Heart right ventricle (tissue), 16 donors: ENCODE measurements around the gene FSTL5. TPM values are rescaled to one million over a fixed set of nuclear protein-coding genes. Genes with fewer than 3 reads are reported as not detected.

ENCODE experiments used
- ATAC-seq, 8 donors: fragments of 200-7000 bp; cut with Tn5 transposase; one replicate each; pipeline ENCODE4 v1.9.1; 2020; ENCODE audit warnings: mild to moderate bottlenecking in 8 of 8, moderate library complexity in 8 of 8, moderate number of reproducible peaks in 1 of 8
- DNase-seq, 2 donors: peaks; one replicate each; pipeline ENCODE4 v3.0.0-alpha.2; 2020
- H3K27ac ChIP-seq, 10 donors: fragments of 200-600 bp; sonication (generic) in 2 of 10; one replicate each; pipeline versions ENCODE4 v1.5.0 to v1.8.0; 2020 to 2022; ENCODE audit warnings: mild to moderate bottlenecking in 3 of 10
- H3K27me3 ChIP-seq, 7 donors: fragments of 200-600 bp; one replicate each; pipeline ENCODE4 v1.8.0; 2021 to 2022; ENCODE audit warnings: mild to moderate bottlenecking in 2 of 7
- H3K36me3 ChIP-seq, 9 donors: fragments of 200-600 bp; sonication (generic) in 1 of 9; one replicate each; pipeline versions ENCODE4 v1.5.0 to v1.8.0; 2020 to 2022; ENCODE audit warnings: mild to moderate bottlenecking in 2 of 9
- H3K4me1 ChIP-seq, 9 donors: fragments of 200-600 bp; sonication (generic) in 1 of 9; one replicate each; pipeline versions ENCODE4 v1.5.0 to v1.8.0; 2020 to 2022; ENCODE audit warnings: mild to moderate bottlenecking in 4 of 9
- H3K4me3 ChIP-seq, 10 donors: fragments of 200-600 bp; sonication (generic) in 2 of 10; one replicate each; pipeline versions ENCODE4 v1.5.0 to v1.8.0; 2020 to 2022; ENCODE audit warnings: mild to moderate bottlenecking in 7 of 10, moderate library complexity in 2 of 10
- H3K9me3 ChIP-seq, 11 donors: fragments of 200-600 bp in 10 of 11; sonication (generic) in 2 of 11; one replicate each; pipeline versions ENCODE4 v1.5.0 to v1.8.0; 2013 to 2022; ENCODE audit warnings: mild to moderate bottlenecking in 2 of 11, control low read depth in 1 of 11, moderate library complexity in 1 of 11
- CTCF ChIP-seq, 9 donors: fragments of 200-600 bp; sonication (generic) in 2 of 9; IDR thresholded peaks; one replicate each; pipeline versions ENCODE4 v1.5.0 to v1.8.0; 2021 to 2022; ENCODE audit warnings: antibody characterized with exemption in 9 of 9, mild to moderate bottlenecking in 5 of 9, moderate library complexity in 1 of 9
- WGBS, 2 donors: extraction: QIAGEN DNeasy Blood & Tissue Kit; methylation state at CpG; one replicate each; pipeline ENCODE4 v1.1.7; 2013; ENCODE audit warnings: inconsistent platforms in 1 of 2; 5-methylcytosine and 5-hydroxymethylcytosine counted together
- intact Hi-C, 10 donors: fragments of 100-400 bp; cut with DNase I; formaldehyde crosslinking; loops; one replicate each; pipeline versions ENCODE4 v1.11.1 to v1.14.2; 2022
- polyA plus RNA-seq, 2 donors: library from polyadenylated mRNA; stranded (reverse); fragments of 200-250 nt; gene quantifications; one replicate each; pipeline ENCODE4 v1.2.3, GENCODE V29; 2013
- total RNA-seq, 10 donors: library from RNA; stranded (reverse); fragmentation: NEBNext Ultra II Directional in 3 of 10; extraction: Animal tissue kit (Norgen Biotek cat#: 25700) in 3 of 10; gene quantifications; one replicate each; pipeline versions ENCODE4 v1.2.1 to v1.2.4, GENCODE V29; 2021 to 2023
- donor health status: Arrhythmogenic right ventricular cardiomyopathy.
- donor health status: ischemic (EF 13 %, LVEDD 7.1; RV severe dilation, severe dysfunction).
- donor health status: healthy with polysubstance abuse.
- donor health status: DM: no; HTN: yes; CAD: no.
- donor health status: DM: no; HTN: no; CAD: no.
- donor health status: ischemic (EF 25% LVEDD 6.9; RV normal size, moderate dysfunction).
- donor health status: ischemic (EF 25% LVEDD 5.7; RV mildly dilated, moderate dysfunction).
- donor health status: healthy.
- donor health status: DM: yes; HTN: yes; CAD: no.
- donor health status: Ischemic cardiomyopathy.
- donor health status: ischemic (EF 35%, LVEDD 5.7; RV mildly dilated, moderate dysfunction).
- donor health status: nonischemic (EF 11% LVEDD 7.7; RV severe dilation, severe dysfunction).
- donor health status: DM: yes; HTN: yes; CAD: no.
- donor health status: PGD.
- donor health status: ischemic (EF 29% LVEDD 5.4; RV normal size, mild dysfunction).
- donor health status: nonischemic (EF 23%, LVEDD 6.1; RV moderate dilation, normal function).

Gene FSTL5
- total and polyA plus RNA-seq, 12 donors = 0.01 TPM; not detected in 11

GRCh38 chr4:161505141-161505540, 658.7 kb downstream of the FSTL5 start:
- intact Hi-C loops = no loop called here
- Histone ChIP-seq H3K36me3 (no peaks in the 10 kb centered on the region), H3K4me1 (no peaks in the 10 kb centered on the region), H3K27ac (no peak overlapping the region), H3K4me3 (no peak overlapping the region), H3K9me3 (no peaks in the 10 kb centered on the region), H3K27me3 (no peaks in the 10 kb centered on the region)
- 69 to 70% methylated on average over 3 of the region's 3 CpGs for WGBS, 2 donors
- no peak for ATAC-seq
- no peak for DNase-seq
- no peak for TF ChIP-seq CTCF (IDR thresholded peaks at IDR 0.05)

- no peaks in the 10 kb centered on the region for H3K27me3 ChIP-seq
- no peak overlapping the region for H3K27ac ChIP-seq
- intact Hi-C loops = no loop called here
- no peak for TF ChIP-seq CTCF (IDR thresholded peaks at IDR 0.05)
- no peaks in the 10 kb centered on the region for H3K9me3 ChIP-seq
- H3K36me3 ChIP-seq = no peaks in the 10 kb centered on the region
- DNase-seq (no peak), ATAC-seq (no peak)
- H3K4me1 ChIP-seq = no peaks in the 10 kb centered on the region
- no peak overlapping the region for H3K4me3 ChIP-seq
Measured at GRCh38 chr4:161498155-161498554, 665.6 kb downstream of the FSTL5 start.

GRCh38 chr4:161486461-161486860, 677.3 kb downstream of the FSTL5 start:
- no peak overlapping the region for H3K27ac ChIP-seq
- TF ChIP-seq CTCF (IDR thresholded peaks at IDR 0.05) = no peak
- DNase-seq = no peak
- H3K4me3 ChIP-seq = no peak overlapping the region
- 47 to 59% methylated on average over 1 of the region's 1 CpG for WGBS, 2 donors
- intact Hi-C loops = no loop called here
- H3K27me3 ChIP-seq = no peaks in the 10 kb centered on the region
- no peaks in the 10 kb centered on the region for H3K36me3 ChIP-seq
- peaks cover 0 to 7% (median 0%) of the 10 kb centered on the region in 9 donors for H3K4me1 ChIP-seq
- ATAC-seq = no peak
- H3K9me3 ChIP-seq = no peaks in the 10 kb centered on the region

GRCh38 chr4:161466316-161466715, 697.5 kb downstream of the FSTL5 start:
- Histone ChIP-seq H3K9me3 (peaks cover 0 to 8% (median 0%) of the 10 kb centered on the region in 11 donors), H3K27me3 (no peaks in the 10 kb centered on the region), H3K36me3 (no peaks in the 10 kb centered on the region), H3K4me1 (no peaks in the 10 kb centered on the region), H3K4me3 (no peak overlapping the region), H3K27ac (no peak overlapping the region)
- intact Hi-C loops = no loop called here
- TF ChIP-seq CTCF (IDR thresholded peaks at IDR 0.05) = no peak
- ATAC-seq (no peak), DNase-seq (no peak)
- 24 to 28% methylated on average over 4 of the region's 4 CpGs for WGBS, 2 donors

GRCh38 chr4:161463436-161463835, 700.4 kb downstream of the FSTL5 start:
- H3K9me3 ChIP-seq = no peaks in the 10 kb centered on the region
- WGBS, 2 donors = 54 to 58% methylated on average over 2 of the region's 2 CpGs
- H3K4me3 ChIP-seq = no peak overlapping the region

More at GRCh38 chr4:161463436-161463835, 700.4 kb downstream of the FSTL5 start:
- Histone ChIP-seq H3K27ac (no peak overlapping the region), H3K36me3 (no peaks in the 10 kb centered on the region), H3K27me3 (no peaks in the 10 kb centered on the region), H3K4me1 (no peaks in the 10 kb centered on the region)
- DNase-seq (no peak), ATAC-seq (no peak)
- intact Hi-C loops = no loop called here
- TF ChIP-seq CTCF (IDR thresholded peaks at IDR 0.05) = no peak
